ENCODE data around the gene ARHGEF25.
"Not testable (repeated sequence)": the region's sequence is repeated elsewhere in the genome, so short reads cannot be mapped to it uniquely, and the experiment has no call there.

Gene ARHGEF25

DNA sequence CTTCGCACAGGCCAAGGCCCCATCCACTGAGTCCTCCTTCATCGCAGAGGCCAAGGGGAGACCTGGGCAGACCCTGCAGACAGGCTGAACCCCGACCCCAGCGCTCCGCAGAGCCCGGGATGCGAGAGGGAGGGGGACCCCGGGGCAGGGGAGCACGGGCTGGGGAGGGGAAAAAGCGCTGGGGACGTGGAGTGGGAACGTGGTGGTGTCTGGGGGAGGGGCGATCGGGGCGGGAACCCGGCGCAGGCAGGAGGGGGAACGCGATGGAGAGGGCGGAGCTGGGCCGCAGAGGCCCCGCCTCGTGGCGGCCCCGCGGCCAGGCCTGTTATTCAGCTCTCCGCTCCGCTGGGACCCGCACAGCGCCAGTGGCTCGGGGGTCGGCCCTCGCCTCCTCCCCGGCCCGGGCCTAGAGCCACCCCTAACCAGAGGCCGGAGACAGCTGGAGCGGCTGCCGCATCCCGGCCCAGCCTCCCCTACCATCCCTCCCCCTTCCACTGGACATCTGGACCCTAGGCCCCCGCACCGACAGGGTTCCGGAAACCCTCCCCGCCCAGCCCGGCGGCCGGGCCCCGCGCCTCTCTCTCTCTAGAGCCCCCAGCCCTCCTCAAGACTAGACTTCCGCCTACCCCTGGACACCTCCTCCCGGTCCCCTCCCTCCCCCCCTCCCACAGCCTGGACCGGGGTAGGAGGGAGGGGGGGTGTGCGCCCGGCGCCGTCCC lies at the start of gene ARHGEF25:
Gene ARHGEF25, plus strand, starts transcription at position 328 of the 719 bp plus-strand sequence. CDS start 460 bp downstream, outside the sequence.
- Histone ChIP-seq H3K9me3 (ENCODE audit: severe bottlenecking) (no peaks in the 10 kb centered on the region), H3K4me1 (ENCODE audit: insufficient read depth, poor library complexity, severe bottlenecking) (no peaks in the 10 kb centered on the region)
- no peak for DNase-seq (ENCODE audit: low spot score)

DNA sequence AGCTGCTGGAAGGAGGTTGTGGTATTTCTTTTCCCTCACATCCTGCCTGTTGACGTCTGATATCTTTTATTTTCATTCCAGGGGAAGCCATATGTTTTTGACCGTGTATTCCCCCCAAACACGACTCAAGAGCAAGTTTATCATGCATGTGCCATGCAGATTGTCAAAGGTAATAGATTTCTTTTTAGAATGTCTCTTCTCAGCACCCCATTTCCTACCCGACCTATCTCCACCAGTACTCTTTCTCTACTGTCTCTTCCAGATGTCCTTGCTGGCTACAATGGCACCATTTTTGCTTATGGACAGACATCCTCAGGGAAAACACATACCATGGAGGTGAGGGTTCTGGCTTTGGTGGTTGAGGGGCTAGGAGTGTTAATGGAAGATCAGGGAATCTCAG lies 47.9 kb upstream of the ARHGEF25 start:
- H3K27me3 ChIP-seq (ENCODE audit: insufficient read depth, poor library complexity, severe bottlenecking): no peaks in the 10 kb centered on the region
- H3K9me3 ChIP-seq (ENCODE audit: severe bottlenecking): no peaks in the 10 kb centered on the region
- no peak overlapping the region for H3K27ac ChIP-seq (ENCODE audit: poor library complexity, severe bottlenecking)
- TF ChIP-seq, protein P1, sequence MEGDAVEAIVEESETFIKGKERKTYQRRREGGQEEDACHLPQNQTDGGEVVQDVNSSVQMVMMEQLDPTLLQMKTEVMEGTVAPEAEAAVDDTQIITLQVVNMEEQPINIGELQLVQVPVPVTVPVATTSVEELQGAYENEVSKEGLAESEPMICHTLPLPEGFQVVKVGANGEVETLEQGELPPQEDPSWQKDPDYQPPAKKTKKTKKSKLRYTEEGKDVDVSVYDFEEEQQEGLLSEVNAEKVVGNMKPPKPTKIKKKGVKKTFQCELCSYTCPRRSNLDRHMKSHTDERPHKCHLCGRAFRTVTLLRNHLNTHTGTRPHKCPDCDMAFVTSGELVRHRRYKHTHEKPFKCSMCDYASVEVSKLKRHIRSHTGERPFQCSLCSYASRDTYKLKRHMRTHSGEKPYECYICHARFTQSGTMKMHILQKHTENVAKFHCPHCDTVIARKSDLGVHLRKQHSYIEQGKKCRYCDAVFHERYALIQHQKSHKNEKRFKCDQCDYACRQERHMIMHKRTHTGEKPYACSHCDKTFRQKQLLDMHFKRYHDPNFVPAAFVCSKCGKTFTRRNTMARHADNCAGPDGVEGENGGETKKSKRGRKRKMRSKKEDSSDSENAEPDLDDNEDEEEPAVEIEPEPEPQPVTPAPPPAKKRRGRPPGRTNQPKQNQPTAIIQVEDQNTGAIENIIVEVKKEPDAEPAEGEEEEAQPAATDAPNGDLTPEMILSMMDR (IDR thresholded peaks at IDR 0.05; ENCODE audit: poor library complexity, severe bottlenecking): no peak
- H3K4me1 ChIP-seq (ENCODE audit: insufficient read depth, poor library complexity, severe bottlenecking): no peaks in the 10 kb centered on the region
- no peak overlapping the region for H3K4me3 ChIP-seq (ENCODE audit: severe bottlenecking)
- DNase-seq (ENCODE audit: low spot score) (no peak), ATAC-seq (ENCODE audit: low read depth) (no peak)
- no peaks in the 10 kb centered on the region for H3K36me3 ChIP-seq (ENCODE audit: low read depth)

More for the DNA sequence above, at the start of gene ARHGEF25:
- H3K4me3 ChIP-seq (ENCODE audit: severe bottlenecking): peak within 1 kb of the TSS; percentile 79
- no peaks in the 10 kb centered on the region for H3K36me3 ChIP-seq (ENCODE audit: low read depth)
- H3K27me3 ChIP-seq (ENCODE audit: insufficient read depth, poor library complexity, severe bottlenecking): no peaks in the 10 kb centered on the region
- no peak within 1 kb of the TSS for H3K27ac ChIP-seq (ENCODE audit: poor library complexity, severe bottlenecking)
- TF ChIP-seq, protein P1 (IDR thresholded peaks at IDR 0.05; ENCODE audit: poor library complexity, severe bottlenecking): no peak
- ATAC-seq (ENCODE audit: low read depth): peak; percentile 73

DNA sequence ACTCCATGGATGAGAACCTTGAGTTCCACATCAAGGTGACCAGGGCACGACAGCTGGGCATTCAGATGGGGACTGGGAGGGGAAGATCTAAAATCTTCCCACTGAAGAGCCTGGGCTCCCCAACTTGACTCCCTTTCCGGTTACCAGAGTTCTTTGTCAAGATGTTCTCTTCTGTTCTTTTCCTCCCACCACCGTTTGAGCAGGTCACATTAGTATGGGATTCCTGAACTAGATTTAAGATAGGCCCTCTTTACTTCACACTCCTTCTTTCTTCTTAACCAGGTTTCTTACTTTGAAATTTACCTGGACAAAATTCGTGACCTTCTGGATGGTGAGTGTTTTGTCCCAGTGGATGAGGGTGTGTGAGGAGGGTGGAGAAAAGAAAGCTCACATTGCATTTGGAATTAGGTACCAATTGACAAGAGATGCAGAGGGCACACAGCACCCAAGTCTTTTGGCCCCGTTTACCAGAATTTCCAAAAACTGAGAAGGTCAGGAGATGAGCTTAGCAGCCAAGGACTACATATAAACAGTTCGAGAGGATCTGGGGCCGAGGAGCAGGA lies 47.0 kb upstream of the ARHGEF25 start:
- Histone ChIP-seq H3K27ac (ENCODE audit: poor library complexity, severe bottlenecking) (no peak overlapping the region), H3K27me3 (ENCODE audit: insufficient read depth, poor library complexity, severe bottlenecking) (no peaks in the 10 kb centered on the region), H3K4me1 (ENCODE audit: insufficient read depth, poor library complexity, severe bottlenecking) (no peaks in the 10 kb centered on the region), H3K4me3 (ENCODE audit: severe bottlenecking) (no peak overlapping the region), H3K9me3 (ENCODE audit: severe bottlenecking) (no peaks in the 10 kb centered on the region), H3K36me3 (ENCODE audit: low read depth) (no peaks in the 10 kb centered on the region)
- ATAC-seq (ENCODE audit: low read depth) (no peak), DNase-seq (ENCODE audit: low spot score) (no peak)
- TF ChIP-seq, protein P1 (IDR thresholded peaks at IDR 0.05; ENCODE audit: poor library complexity, severe bottlenecking): no peak

DNA sequence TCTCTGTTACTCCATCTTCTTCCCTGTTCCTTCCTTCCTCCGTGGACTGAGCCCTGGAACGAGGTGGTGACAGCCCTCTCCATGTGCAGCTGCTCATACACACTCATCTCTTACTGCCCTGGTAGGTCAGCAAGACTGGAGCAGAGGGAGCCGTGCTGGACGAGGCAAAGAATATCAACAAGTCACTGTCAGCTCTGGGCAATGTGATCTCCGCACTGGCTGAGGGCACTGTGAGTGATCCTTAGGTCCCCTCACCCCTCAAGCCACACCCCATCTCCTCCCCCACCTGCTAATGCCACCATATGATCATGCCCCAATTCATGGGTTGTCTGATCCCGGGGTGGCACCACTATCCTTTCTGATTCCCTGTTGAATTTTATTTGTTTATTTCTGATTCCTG lies 42.4 kb upstream of the ARHGEF25 start:
- TF ChIP-seq, protein P1 (IDR thresholded peaks at IDR 0.05; ENCODE audit: poor library complexity, severe bottlenecking): no peak
- no peak overlapping the region for H3K4me3 ChIP-seq (ENCODE audit: severe bottlenecking)
- DNase-seq (ENCODE audit: low spot score) (no peak), ATAC-seq (ENCODE audit: low read depth) (no peak)
- H3K9me3 ChIP-seq (ENCODE audit: severe bottlenecking): no peaks in the 10 kb centered on the region
- H3K36me3 ChIP-seq (ENCODE audit: low read depth): no peaks in the 10 kb centered on the region
- no peak overlapping the region for H3K27ac ChIP-seq (ENCODE audit: poor library complexity, severe bottlenecking)
- no peaks in the 10 kb centered on the region for H3K27me3 ChIP-seq (ENCODE audit: insufficient read depth, poor library complexity, severe bottlenecking)
- no peaks in the 10 kb centered on the region for H3K4me1 ChIP-seq (ENCODE audit: insufficient read depth, poor library complexity, severe bottlenecking)

DNA sequence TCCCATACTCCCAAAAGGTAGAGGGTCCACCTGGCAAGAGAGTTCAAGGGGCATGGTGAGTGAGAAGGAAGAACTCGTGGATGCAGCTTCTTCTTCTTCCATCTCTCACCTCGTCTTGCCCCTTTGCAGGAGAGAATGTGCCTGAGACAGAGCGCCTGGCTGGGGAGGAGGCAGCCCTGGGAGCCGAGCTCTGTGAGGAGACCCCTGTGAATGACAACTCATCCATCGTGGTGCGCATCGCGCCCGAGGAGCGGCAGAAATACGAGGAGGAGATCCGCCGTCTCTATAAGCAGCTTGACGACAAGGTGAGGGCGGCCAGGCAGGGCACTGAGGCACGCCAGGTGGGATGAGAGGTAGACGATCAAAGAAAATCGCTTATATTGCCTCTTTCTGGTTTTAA lies 41.4 kb upstream of the ARHGEF25 start:
- TF ChIP-seq, protein P1 (IDR thresholded peaks at IDR 0.05; ENCODE audit: poor library complexity, severe bottlenecking): no peak
- no peaks in the 10 kb centered on the region for H3K4me1 ChIP-seq (ENCODE audit: insufficient read depth, poor library complexity, severe bottlenecking)
- H3K27me3 ChIP-seq (ENCODE audit: insufficient read depth, poor library complexity, severe bottlenecking): no peaks in the 10 kb centered on the region
- H3K4me3 ChIP-seq (ENCODE audit: severe bottlenecking): no peak overlapping the region
- H3K36me3 ChIP-seq (ENCODE audit: low read depth): no peaks in the 10 kb centered on the region
- H3K27ac ChIP-seq (ENCODE audit: poor library complexity, severe bottlenecking): no peak overlapping the region
- DNase-seq (ENCODE audit: low spot score) (no peak), ATAC-seq (ENCODE audit: low read depth) (no peak)
- no peaks in the 10 kb centered on the region for H3K9me3 ChIP-seq (ENCODE audit: severe bottlenecking)

DNA sequence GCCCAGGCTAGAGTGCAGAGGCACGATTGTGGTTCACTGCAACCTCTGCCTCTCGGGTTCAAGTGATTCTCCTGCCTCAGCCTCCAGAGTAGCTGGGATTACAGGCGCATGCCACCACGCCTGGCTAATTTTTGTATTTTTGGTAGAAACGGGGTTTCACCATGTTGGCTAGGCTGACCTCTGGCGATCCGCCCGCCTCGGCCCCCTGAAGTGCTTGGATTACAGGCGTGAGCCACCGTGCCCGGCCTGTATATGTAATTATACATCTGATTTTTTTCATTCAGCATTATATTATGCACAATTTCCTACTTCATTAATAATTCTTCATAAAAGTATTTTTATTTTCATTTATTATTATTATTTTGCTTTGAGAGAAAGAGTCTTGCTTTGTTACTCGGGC lies 40.8 kb upstream of the ARHGEF25 start:
- not testable (repeated sequence) for H3K36me3 ChIP-seq (ENCODE audit: low read depth); H3K4me3 ChIP-seq (ENCODE audit: severe bottlenecking); ATAC-seq (ENCODE audit: low read depth); H3K9me3 ChIP-seq (ENCODE audit: severe bottlenecking); H3K27ac ChIP-seq (ENCODE audit: poor library complexity, severe bottlenecking); DNase-seq (ENCODE audit: low spot score); H3K27me3 ChIP-seq (ENCODE audit: insufficient read depth, poor library complexity, severe bottlenecking); H3K4me1 ChIP-seq (ENCODE audit: insufficient read depth, poor library complexity, severe bottlenecking)
